Vagina (tissue), 2 donors: ENCODE results near the gene TMEM252. TPM values are rescaled to one million over a fixed set of nuclear protein-coding genes. Genes with fewer than 3 reads are reported as not detected.

ENCODE experiments used
- DNase-seq, 2 donors: peaks; one replicate each; pipeline ENCODE4 v3.0.0-alpha.2; 2017; ENCODE audit errors: extremely low spot score in 2 of 2
- H3K27ac ChIP-seq: fragments of 200-600 bp; sonication (generic); one replicate; pipeline ENCODE4 v1.5.1; 2019
- H3K27me3 ChIP-seq: fragments of 200-600 bp; sonication (generic); one replicate; pipeline ENCODE4 v1.5.1; 2019
- H3K36me3 ChIP-seq, 2 donors: fragments of 200-600 bp; sonication (generic); one replicate each; pipeline ENCODE4 v1.5.1; 2017 to 2019
- H3K4me1 ChIP-seq: fragments of 200-600 bp; sonication (generic); one replicate; pipeline ENCODE4 v1.5.1; 2019
- H3K4me3 ChIP-seq, 2 donors: fragments of 200-600 bp; sonication (generic); 1 replicate in 1 of 2; 2 replicates in 1 of 2; pipeline ENCODE4 v1.5.1; 2016 to 2019
- H3K9me3 ChIP-seq: fragments of 200-600 bp; sonication (generic); one replicate; pipeline ENCODE4 v1.5.1; 2019
- POLR2A ChIP-seq, 2 donors: fragments of 450-650 bp; IDR thresholded peaks; one replicate each; pipeline ENCODE4 v1.6.1; 2017; ENCODE audit warnings: antibody characterized with exemption in 2 of 2, mild to moderate bottlenecking in 2 of 2, moderate library complexity in 2 of 2
- POLR2AphosphoS5 ChIP-seq, 2 donors: sonication (generic); formaldehyde crosslinking; IDR thresholded peaks; one replicate each; pipeline ENCODE4 v1.9.0; 2017; ENCODE audit warnings: antibody characterized with exemption in 2 of 2, mild to moderate bottlenecking in 2 of 2, low read depth in 1 of 2; ENCODE audit not compliant: insufficient read depth in 1 of 2
- intact Hi-C: fragments of 100-400 bp; cut with DNase I; formaldehyde crosslinking; loops from one replicate; pipeline ENCODE4 v1.15.1; 2023
- total RNA-seq: library from RNA; depleted of rRNA; stranded (reverse); fragments of >200 nt; gene quantifications from one replicate; pipeline ENCODE4 v1.2.3, GENCODE V29; 2016
- TF ChIP-seq, protein P1 (sequence below), 3 experiments: fragments of 450-650 bp in 2 of 3; fragments of 200-600 bp in 1 of 3; sonication (generic) in 1 of 3; IDR thresholded peaks; one replicate each; pipeline ENCODE4 v1.5.1; 2017 to 2019; ENCODE audit warnings: antibody characterized with exemption in 3 of 3, mild to moderate bottlenecking in 2 of 3, moderate library complexity in 2 of 3

The TMEM252 gene
- total RNA-seq, 1 donor from 2014 or later = not detected

DNA sequence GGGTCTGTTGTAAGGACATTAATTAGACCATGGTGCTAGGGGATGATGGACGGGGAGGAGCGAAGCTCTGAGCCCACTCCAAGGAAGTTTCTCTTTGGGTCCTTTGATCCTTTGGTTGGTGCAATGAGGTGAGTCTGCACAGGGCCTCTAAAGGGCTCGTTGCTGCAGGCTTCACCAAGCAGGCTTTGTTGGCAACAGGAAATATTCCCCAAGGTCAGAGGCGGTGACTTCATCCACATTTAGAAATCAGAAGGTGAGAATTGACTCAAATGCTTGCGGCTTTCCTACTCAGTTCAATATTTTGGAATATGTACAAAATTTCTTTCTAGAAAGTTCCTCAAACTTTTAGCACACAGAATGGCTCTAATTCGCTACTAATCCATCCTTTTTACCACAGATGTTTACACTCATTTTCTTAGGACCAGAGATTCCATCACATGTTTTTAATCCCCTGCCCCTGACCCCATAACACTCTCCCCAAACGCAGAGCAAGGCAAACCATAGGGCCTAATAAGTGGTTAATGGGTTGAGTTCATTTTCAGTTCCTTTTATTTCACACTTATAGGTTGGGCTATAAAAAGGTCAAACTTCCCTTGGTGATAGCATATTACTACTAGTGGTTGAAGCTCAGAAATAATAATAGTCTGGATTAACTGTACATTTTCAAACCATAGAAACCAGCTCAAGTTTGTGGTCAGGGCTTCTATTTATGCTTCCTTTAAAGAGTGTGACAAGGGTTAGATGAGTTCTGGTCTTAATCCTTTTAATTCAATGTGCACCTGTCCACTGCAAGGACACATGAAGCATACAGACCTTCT, 37.3 kb upstream of the TMEM252 start:
- intact Hi-C loops = no loop called here

DNA sequence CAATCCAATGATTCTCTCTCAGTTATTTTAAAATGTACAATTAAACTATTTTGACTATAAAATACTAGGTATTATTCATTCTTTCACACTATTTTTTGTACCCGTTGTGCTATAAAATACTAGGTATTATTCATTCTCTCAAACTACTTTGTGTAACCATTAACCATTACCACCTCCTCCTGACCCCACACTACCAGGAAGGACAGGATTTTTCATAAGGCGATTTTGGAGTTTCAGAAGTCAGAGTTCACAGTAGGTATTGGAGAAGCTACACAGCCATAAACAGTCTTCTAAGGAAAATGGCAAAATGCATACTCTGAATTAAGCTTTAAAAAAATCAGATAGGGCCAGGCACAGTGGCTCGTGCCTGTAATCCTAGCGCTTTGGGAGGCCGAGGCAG, 35.1 kb upstream of the TMEM252 start:
- H3K4me3 ChIP-seq = no peak overlapping the region
- H3K27ac ChIP-seq = no peak overlapping the region
- no peak for DNase-seq
- H3K27me3 ChIP-seq = no peaks in the 10 kb centered on the region
- H3K36me3 ChIP-seq = no peaks in the 10 kb centered on the region
- H3K9me3 ChIP-seq = no peaks in the 10 kb centered on the region
- H3K4me1 ChIP-seq = no peaks in the 10 kb centered on the region
- intact Hi-C loops = no loop called here
- TF ChIP-seq, protein P1, sequence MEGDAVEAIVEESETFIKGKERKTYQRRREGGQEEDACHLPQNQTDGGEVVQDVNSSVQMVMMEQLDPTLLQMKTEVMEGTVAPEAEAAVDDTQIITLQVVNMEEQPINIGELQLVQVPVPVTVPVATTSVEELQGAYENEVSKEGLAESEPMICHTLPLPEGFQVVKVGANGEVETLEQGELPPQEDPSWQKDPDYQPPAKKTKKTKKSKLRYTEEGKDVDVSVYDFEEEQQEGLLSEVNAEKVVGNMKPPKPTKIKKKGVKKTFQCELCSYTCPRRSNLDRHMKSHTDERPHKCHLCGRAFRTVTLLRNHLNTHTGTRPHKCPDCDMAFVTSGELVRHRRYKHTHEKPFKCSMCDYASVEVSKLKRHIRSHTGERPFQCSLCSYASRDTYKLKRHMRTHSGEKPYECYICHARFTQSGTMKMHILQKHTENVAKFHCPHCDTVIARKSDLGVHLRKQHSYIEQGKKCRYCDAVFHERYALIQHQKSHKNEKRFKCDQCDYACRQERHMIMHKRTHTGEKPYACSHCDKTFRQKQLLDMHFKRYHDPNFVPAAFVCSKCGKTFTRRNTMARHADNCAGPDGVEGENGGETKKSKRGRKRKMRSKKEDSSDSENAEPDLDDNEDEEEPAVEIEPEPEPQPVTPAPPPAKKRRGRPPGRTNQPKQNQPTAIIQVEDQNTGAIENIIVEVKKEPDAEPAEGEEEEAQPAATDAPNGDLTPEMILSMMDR (IDR thresholded peaks at IDR 0.05) = no peak
- no peak for TF ChIP-seq POLR2AphosphoS5 (IDR thresholded peaks at IDR 0.05; ENCODE audit: insufficient read depth in 1 of 2, low read depth in 1 of 2)
- TF ChIP-seq POLR2A (IDR thresholded peaks at IDR 0.05) = no peak

More for the DNA sequence above, 37.3 kb upstream of the TMEM252 start:
- Histone ChIP-seq H3K27ac (no peak overlapping the region), H3K36me3 (no peaks in the 10 kb centered on the region), H3K9me3 (no peaks in the 10 kb centered on the region), H3K4me3 (no peak overlapping the region), H3K27me3 (no peaks in the 10 kb centered on the region), H3K4me1 (no peaks in the 10 kb centered on the region)
- DNase-seq = no peak
- TF ChIP-seq, protein P1 (IDR thresholded peaks at IDR 0.05) = no peak
- no peak for TF ChIP-seq POLR2A (IDR thresholded peaks at IDR 0.05)
- TF ChIP-seq POLR2AphosphoS5 (IDR thresholded peaks at IDR 0.05; ENCODE audit: insufficient read depth in 1 of 2, low read depth in 1 of 2) = no peak

DNA sequence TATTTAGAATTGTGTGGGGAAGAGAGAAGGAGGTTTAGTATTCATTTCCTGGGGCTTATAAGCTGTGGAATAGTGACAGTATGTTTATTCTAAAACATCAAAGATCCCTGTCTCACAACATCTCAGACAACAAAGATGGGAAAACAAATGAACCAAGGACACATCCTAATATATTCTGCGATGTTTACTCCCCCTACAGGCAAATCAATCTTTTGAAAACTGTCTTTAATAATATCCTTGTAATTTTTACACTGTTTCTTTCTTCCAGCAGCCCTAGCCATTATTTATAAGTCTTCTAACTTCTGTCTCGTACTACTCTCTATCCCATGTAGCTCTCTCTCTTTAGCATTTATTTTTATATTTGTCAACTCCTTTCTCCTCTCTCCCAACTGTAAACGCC, 33.5 kb upstream of the TMEM252 start:
- Histone ChIP-seq H3K4me1 (no peaks in the 10 kb centered on the region), H3K27ac (no peak overlapping the region), H3K27me3 (no peaks in the 10 kb centered on the region), H3K36me3 (no peaks in the 10 kb centered on the region), H3K9me3 (no peaks in the 10 kb centered on the region), H3K4me3 (no peak overlapping the region)
- DNase-seq = no peak
- TF ChIP-seq POLR2AphosphoS5 (IDR thresholded peaks at IDR 0.05; ENCODE audit: insufficient read depth in 1 of 2, low read depth in 1 of 2) (no peak), POLR2A (IDR thresholded peaks at IDR 0.05) (no peak)
- TF ChIP-seq, protein P1 (IDR thresholded peaks at IDR 0.05) = no peak
- intact Hi-C loops = no loop called here

DNA sequence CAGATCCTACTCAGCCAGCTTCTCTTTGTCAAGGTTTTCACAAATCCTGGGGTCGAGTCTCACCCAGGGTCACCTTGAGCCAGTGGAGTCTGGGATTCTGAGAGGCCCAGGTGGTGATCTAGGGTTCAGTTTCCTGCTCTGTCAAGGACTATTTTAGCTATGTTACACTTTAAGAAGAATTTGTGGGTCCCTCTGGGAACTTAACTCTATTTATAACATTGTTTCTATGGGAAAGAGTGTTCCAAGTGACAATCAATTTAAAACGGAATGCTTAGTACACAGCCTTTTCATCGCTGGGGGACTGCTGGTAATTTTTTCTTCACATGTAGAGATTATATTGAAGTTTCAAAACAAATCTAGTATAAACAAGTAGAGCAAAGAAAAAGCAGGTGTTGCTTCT, 26.9 kb upstream of the TMEM252 start:
- H3K36me3 ChIP-seq = no peaks in the 10 kb centered on the region
- intact Hi-C loops = no loop called here
- H3K9me3 ChIP-seq = no peaks in the 10 kb centered on the region
- no peaks in the 10 kb centered on the region for H3K27me3 ChIP-seq
- TF ChIP-seq POLR2A (IDR thresholded peaks at IDR 0.05) = no peak
- TF ChIP-seq POLR2AphosphoS5 (IDR thresholded peaks at IDR 0.05; ENCODE audit: insufficient read depth in 1 of 2, low read depth in 1 of 2) = no peak
- TF ChIP-seq, protein P1 (IDR thresholded peaks at IDR 0.05) = no peak
- H3K4me1 ChIP-seq = no peaks in the 10 kb centered on the region
- no peak for DNase-seq
- H3K4me3 ChIP-seq = no peak overlapping the region
- peak overlapping the region; percentile 10 for H3K27ac ChIP-seq

DNA sequence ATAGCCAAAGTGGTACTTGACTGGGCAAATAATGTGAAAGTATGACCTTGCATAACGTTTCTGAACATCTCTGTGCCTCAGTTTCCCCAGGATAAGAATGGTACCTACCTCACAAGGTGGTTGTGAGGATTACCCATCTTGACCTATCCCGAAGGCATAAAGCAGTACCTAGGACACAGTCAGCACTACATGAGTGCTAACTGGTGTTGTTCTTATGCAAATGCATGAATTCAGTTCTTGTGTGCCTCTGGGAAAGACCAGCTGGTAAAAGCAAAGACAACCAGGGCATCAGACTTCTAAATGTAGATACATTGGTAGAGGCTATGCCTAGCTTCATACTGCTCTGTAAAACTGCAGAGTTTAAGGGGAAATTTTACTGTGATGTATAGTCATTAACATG, 21.8 kb upstream of the TMEM252 start:
- intact Hi-C loops = no loop called here
- H3K27me3 ChIP-seq = no peaks in the 10 kb centered on the region
- no peaks in the 10 kb centered on the region for H3K36me3 ChIP-seq
- H3K9me3 ChIP-seq = no peaks in the 10 kb centered on the region
- no peak for DNase-seq
- H3K4me1 ChIP-seq = peaks cover 5% of the 10 kb centered on the region
- no peak overlapping the region for H3K27ac ChIP-seq
- TF ChIP-seq, protein P1 (IDR thresholded peaks at IDR 0.05) = no peak
- TF ChIP-seq POLR2A (IDR thresholded peaks at IDR 0.05) = no peak
- TF ChIP-seq POLR2AphosphoS5 (IDR thresholded peaks at IDR 0.05; ENCODE audit: insufficient read depth in 1 of 2, low read depth in 1 of 2) = no peak
- H3K4me3 ChIP-seq = no peak overlapping the region
